ENCODE results near the gene ARHGAP45.

GRCh38 chr19:1129535-1129934, 62.6 kb downstream of the ARHGAP45 start:
- TF ChIP-seq, protein P1, sequence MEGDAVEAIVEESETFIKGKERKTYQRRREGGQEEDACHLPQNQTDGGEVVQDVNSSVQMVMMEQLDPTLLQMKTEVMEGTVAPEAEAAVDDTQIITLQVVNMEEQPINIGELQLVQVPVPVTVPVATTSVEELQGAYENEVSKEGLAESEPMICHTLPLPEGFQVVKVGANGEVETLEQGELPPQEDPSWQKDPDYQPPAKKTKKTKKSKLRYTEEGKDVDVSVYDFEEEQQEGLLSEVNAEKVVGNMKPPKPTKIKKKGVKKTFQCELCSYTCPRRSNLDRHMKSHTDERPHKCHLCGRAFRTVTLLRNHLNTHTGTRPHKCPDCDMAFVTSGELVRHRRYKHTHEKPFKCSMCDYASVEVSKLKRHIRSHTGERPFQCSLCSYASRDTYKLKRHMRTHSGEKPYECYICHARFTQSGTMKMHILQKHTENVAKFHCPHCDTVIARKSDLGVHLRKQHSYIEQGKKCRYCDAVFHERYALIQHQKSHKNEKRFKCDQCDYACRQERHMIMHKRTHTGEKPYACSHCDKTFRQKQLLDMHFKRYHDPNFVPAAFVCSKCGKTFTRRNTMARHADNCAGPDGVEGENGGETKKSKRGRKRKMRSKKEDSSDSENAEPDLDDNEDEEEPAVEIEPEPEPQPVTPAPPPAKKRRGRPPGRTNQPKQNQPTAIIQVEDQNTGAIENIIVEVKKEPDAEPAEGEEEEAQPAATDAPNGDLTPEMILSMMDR (IDR thresholded peaks at IDR 0.05), result no peak
- TF ChIP-seq POLR2A (IDR thresholded peaks at IDR 0.05), result no peak

Measured in right lobe of liver (tissue), 4 donors.